ENCODE results near the gene SLC37A1. TPM values are rescaled to one million over a fixed set of nuclear protein-coding genes. Genes with fewer than 3 reads are reported as not detected.

SLC37A1 gene
- total RNA-seq, 1 experiment from 2014 or later: 23.5 TPM

DNA sequence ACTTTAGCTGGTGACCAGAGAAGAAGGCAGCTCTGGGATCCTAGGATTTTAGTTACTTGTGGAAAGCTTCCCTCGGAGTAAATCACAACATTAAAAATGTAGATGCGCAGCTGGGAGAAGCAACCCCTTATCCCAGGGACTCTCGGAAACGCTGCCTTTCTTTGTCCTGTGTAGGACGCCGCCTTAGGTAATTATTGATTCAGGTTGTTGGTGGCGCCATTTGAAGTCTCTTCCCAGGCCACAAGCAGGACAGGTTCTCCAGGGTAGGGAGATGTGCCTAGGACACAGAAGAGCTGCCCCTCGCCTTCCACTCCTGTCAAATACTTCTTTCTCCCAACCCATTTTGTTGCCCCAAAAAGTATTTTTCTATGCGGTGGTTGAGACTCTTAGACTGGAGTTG, 10.3 kb downstream of the SLC37A1 start:
- ChIA-PET CTCF (no interaction called here), POLR2A (ENCODE audit: unreplicated experiment) (no interaction called here)
- Histone ChIP-seq H3K4me2 (no peak overlapping the region), H3K79me2 (ENCODE audit: low read depth) (peaks cover 77% of the 10 kb centered on the region), H4K20me1 (ENCODE audit: insufficient read depth) (no peaks in the 10 kb centered on the region), H3K27me3 (ENCODE audit: insufficient read depth, low read depth) (no peaks in the 10 kb centered on the region), H3K9me2 (ENCODE audit: insufficient read depth) (no peaks in the 10 kb centered on the region), H3F3A (ENCODE audit: insufficient read depth, low read depth) (peaks cover 2% of the 10 kb centered on the region; the same call in 1 of the 2 replicates), H3K27ac (no peak overlapping the region), H3K4me3 (no peak overlapping the region), H3K9me3 (ENCODE audit: insufficient read depth, low read depth) (no peaks in the 10 kb centered on the region), H3K36me3 (ENCODE audit: low read depth) (peaks cover 9% of the 10 kb centered on the region), H2AFZ (no peak overlapping the region), H3K4me1 (replicated peaks; ENCODE audit: insufficient read depth) (peaks cover 6% of the 10 kb centered on the region)
- DNase-seq: no peak
- TF ChIP-seq EZH2 (IDR thresholded peaks at IDR 0.05; ENCODE audit: low read depth): no peak
- TF ChIP-seq, protein P1, sequence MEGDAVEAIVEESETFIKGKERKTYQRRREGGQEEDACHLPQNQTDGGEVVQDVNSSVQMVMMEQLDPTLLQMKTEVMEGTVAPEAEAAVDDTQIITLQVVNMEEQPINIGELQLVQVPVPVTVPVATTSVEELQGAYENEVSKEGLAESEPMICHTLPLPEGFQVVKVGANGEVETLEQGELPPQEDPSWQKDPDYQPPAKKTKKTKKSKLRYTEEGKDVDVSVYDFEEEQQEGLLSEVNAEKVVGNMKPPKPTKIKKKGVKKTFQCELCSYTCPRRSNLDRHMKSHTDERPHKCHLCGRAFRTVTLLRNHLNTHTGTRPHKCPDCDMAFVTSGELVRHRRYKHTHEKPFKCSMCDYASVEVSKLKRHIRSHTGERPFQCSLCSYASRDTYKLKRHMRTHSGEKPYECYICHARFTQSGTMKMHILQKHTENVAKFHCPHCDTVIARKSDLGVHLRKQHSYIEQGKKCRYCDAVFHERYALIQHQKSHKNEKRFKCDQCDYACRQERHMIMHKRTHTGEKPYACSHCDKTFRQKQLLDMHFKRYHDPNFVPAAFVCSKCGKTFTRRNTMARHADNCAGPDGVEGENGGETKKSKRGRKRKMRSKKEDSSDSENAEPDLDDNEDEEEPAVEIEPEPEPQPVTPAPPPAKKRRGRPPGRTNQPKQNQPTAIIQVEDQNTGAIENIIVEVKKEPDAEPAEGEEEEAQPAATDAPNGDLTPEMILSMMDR (conservative IDR thresholded peaks at IDR 0.05): no peak
- no TSS peak for BruUV-seq (replicated peaks)
- intact Hi-C loops (cut with micrococcal nuclease; ENCODE audit: unreplicated experiment): no loop called here

DNA sequence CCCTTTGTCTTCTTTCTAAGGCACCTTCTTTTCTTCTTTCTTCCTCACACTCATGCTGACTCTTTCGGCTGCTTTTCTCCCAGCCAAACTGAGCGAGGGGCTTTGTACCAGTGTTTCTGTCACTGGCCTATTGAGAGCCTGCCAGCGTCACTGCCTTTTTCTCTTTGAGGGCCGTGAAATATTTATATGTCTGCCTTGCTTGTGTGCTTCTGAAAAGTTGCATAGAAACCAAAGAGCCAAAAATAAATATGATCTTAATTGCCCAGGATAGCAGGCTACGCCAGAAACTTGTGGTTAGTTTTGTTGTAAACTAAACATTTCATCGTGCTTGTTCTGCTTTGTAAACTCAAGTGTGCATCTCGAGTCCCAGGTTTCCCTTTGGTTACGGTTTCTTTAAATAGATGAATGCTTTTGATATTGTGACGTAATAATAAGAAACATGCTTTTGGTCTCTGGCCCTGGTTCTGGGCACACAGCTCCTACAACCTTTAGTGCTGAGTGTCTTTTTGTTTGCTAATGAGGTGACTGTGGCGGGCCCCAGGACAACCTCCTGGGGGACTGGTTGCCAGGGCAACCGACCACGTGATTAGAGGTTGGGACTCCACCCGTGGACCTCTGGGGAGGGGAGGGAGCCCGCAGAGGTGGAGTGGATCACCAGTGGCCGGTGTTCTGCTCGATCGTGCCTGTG, 10.8 kb downstream of the SLC37A1 start:
- CTCF ChIA-PET: no interaction called here
- H3K79me2 ChIP-seq (ENCODE audit: low read depth): peaks cover 72% of the 10 kb centered on the region
- DNase-seq: no peak
- H3K9me2 ChIP-seq (ENCODE audit: insufficient read depth): no peaks in the 10 kb centered on the region
- no peaks in the 10 kb centered on the region for H3F3A ChIP-seq (ENCODE audit: insufficient read depth, low read depth)
- peaks cover 6% of the 10 kb centered on the region for H3K36me3 ChIP-seq (ENCODE audit: low read depth)
- no peak overlapping the region for H3K4me2 ChIP-seq
- intact Hi-C loops (cut with micrococcal nuclease; ENCODE audit: unreplicated experiment): no loop called here
- H3K9me3 ChIP-seq (ENCODE audit: insufficient read depth, low read depth): no peaks in the 10 kb centered on the region
- H3K4me1 ChIP-seq (replicated peaks; ENCODE audit: insufficient read depth): peaks cover under 1% of the 10 kb centered on the region; the same call in 1 of the 2 replicates
- no TSS peak for BruUV-seq (replicated peaks)
- no peaks in the 10 kb centered on the region for H3K27me3 ChIP-seq (ENCODE audit: insufficient read depth, low read depth)
- no peak overlapping the region for H3K27ac ChIP-seq
- H4K20me1 ChIP-seq (ENCODE audit: insufficient read depth): no peaks in the 10 kb centered on the region
- no peak overlapping the region for H2AFZ ChIP-seq
- H3K4me3 ChIP-seq: no peak overlapping the region
- POLR2A ChIA-PET (ENCODE audit: unreplicated experiment): no interaction called here
- no peak for TF ChIP-seq EZH2 (IDR thresholded peaks at IDR 0.05; ENCODE audit: low read depth)
- TF ChIP-seq, protein P1 (conservative IDR thresholded peaks at IDR 0.05): no peak

DNA sequence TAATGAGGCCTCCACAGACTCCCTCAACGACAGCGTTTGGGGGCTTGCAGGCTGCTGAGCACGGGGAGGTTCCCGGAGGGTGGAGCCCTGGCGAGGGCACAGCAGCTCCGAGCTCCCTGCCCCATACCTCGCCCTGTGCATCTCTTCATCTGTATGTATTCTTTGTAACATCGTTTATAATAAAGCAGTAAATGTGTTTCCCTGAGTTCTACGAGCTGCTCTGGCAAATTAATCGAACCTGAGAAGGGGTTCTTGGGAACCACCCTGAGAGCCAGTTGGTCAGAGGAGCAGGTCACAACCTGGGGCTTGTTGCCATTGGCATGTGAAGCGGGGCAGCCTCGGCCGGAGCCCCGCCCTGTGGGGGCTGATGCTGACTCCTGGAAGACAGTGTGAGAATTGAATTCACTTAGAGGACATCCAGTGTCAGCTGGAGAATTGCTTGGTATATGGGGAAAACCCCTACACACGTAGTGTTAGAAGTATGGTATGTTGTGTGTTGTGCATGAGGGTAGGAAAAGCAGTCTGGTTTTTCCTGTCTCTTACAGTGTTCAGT, 11.5 kb downstream of the SLC37A1 start:
- Histone ChIP-seq H3K4me1 (replicated peaks; ENCODE audit: insufficient read depth) (no peaks in the 10 kb centered on the region; the same call in 1 of the 2 replicates), H4K20me1 (ENCODE audit: insufficient read depth) (no peaks in the 10 kb centered on the region), H3K27ac (no peak overlapping the region), H3K9me2 (ENCODE audit: insufficient read depth) (no peaks in the 10 kb centered on the region), H3K36me3 (ENCODE audit: low read depth) (peaks cover 3% of the 10 kb centered on the region; the same call in 1 of the 2 replicates), H3F3A (ENCODE audit: insufficient read depth, low read depth) (no peaks in the 10 kb centered on the region), H3K4me2 (no peak overlapping the region), H3K27me3 (ENCODE audit: insufficient read depth, low read depth) (no peaks in the 10 kb centered on the region), H2AFZ (no peak overlapping the region), H3K4me3 (no peak overlapping the region), H3K79me2 (ENCODE audit: low read depth) (peaks cover 65% of the 10 kb centered on the region), H3K9me3 (ENCODE audit: insufficient read depth, low read depth) (no peaks in the 10 kb centered on the region)
- ChIA-PET CTCF (no interaction called here), POLR2A (ENCODE audit: unreplicated experiment) (no interaction called here)
- no peak for TF ChIP-seq EZH2 (IDR thresholded peaks at IDR 0.05; ENCODE audit: low read depth)
- TF ChIP-seq, protein P1 (conservative IDR thresholded peaks at IDR 0.05): no peak
- DNase-seq: no peak
- intact Hi-C loops (cut with micrococcal nuclease; ENCODE audit: unreplicated experiment): no loop called here
- BruUV-seq (replicated peaks): no TSS peak
